ENCODE data around the gene BCL2. TPM values are rescaled to one million over a fixed set of nuclear protein-coding genes. Genes with fewer than 3 reads are reported as not detected.

The BCL2 gene
- total and polyA plus RNA-seq, 9 of the 15 experiments (the other 6 are each of a cell fraction or from before 2014, with no cell fraction given) = 0.10 to 1.1 (median 0.65) TPM

- CTCF ChIA-PET (ENCODE audit: low intra/inter-chr PET ratio) = interaction anchor here (1.1 to 1.3 kb wide), 7 partner anchors 117 to 308 kb away, joined by 3 to 7 read pairs (median 4); no protein-coding TSS in a partner anchor
- in situ Hi-C loops (cut with MboI) (no loop called here), intact Hi-C loops (cut with micrococcal nuclease) (loop anchor here (1.0 to 5.0 kb wide), 2 partner anchors 191 to 307 kb away; no protein-coding TSS in a partner anchor)
- Histone ChIP-seq H3K9me1 (ENCODE audit: control insufficient read depth, insufficient read depth, low read length) (no peaks in the 10 kb centered on the region), H3K9me3 (replicated peaks; ENCODE audit: control insufficient read depth, insufficient read depth, low read depth, low read length) (no peaks in the 10 kb centered on the region), H3K9ac (ENCODE audit: insufficient read depth in 1 of 2, low read depth in 2 of 2, low read length in 2 of 2) (no peak overlapping the region), H3K4me3 (no peak overlapping the region), H3K27me3 (ENCODE audit: control insufficient read depth in 2 of 2, insufficient read depth in 2 of 2, low read length in 2 of 2) (0 out of 5 replicates have a peak, but pooled peaks cover 0 to 4% of the 10 kb centered on the region in 2 experiments), H3K4me1 (replicated peaks in 1 of 2; ENCODE audit: control insufficient read depth in 2 of 2, insufficient read depth in 2 of 2, low read length in 2 of 2) (peaks cover 7 to 13% of the 10 kb centered on the region in 2 experiments; a peak in 4 of 5 replicates), H3K36me3 (ENCODE audit: control insufficient read depth, insufficient read depth, low read length) (no peaks in the 10 kb centered on the region), H2AFZ (ENCODE audit: low read depth, low read length) (peak overlapping the region; percentile 66), H4K20me1 (replicated peaks; ENCODE audit: control insufficient read depth, insufficient read depth, low read length) (no peaks in the 10 kb centered on the region), H3K4me2 (ENCODE audit: insufficient read depth, low read length) (no peak overlapping the region), H3K27ac (ENCODE audit: extremely low read depth, low read depth, low read length) (no peak overlapping the region), H3K79me2 (ENCODE audit: control insufficient read depth, insufficient read depth, low read length) (no peaks in the 10 kb centered on the region)
- ATAC-seq = peak; percentile 58; the same call in 2 of the 3 replicates
- POLR2A ChIA-PET = no interaction called here
- BruUV-seq (replicated peaks) = no TSS peak
- peak; percentile 35 to 70 (median 38) for DNase-seq (ENCODE audit: extremely low read depth in 1 of 4, low spot score in 3 of 4)
- 9% methylated on average over 8 of the region's 8 CpGs for WGBS (ENCODE audit: insufficient coverage, low coverage, missing lambda C conversion rate)
- FAIRE-seq = peak; percentile 91
- TF ChIP-seq THRAP3 (IDR thresholded peaks at IDR 0.05; ENCODE audit: borderline replicate concordance) = no peak
- no peak for TF ChIP-seq MIER1 (IDR thresholded peaks at IDR 0.05; ENCODE audit: low read depth)
- TF ChIP-seq ZNF583 (CRISPR knock-in tag; IDR thresholded peaks at IDR 0.05) = no peak
- no peak for TF ChIP-seq ZFPM2 (CRISPR knock-in tag; IDR thresholded peaks at IDR 0.05)
- TF ChIP-seq GTF3C2 (IDR thresholded peaks at IDR 0.05; ENCODE audit: borderline replicate concordance, extremely low read depth, insufficient read length) = no peak
- no peak for TF ChIP-seq PURB (CRISPR knock-in tag; IDR thresholded peaks at IDR 0.05; ENCODE audit: low read depth)
- peak; percentile 63; the same call in 1 of the 2 replicates for TF ChIP-seq REST (IDR thresholded peaks at IDR 0.05; ENCODE audit: borderline replicate concordance)
- no peak for TF ChIP-seq REST (CRISPR knock-in tag; IDR thresholded peaks at IDR 0.05; ENCODE audit: low read depth)
- TF ChIP-seq RAD21 (CRISPR knock-in tag; conservative IDR thresholded peaks at IDR 0.05 in 1 of 2, IDR thresholded peaks at IDR 0.05 in 1 of 2) = peak; percentile 72 to 83
- no peak for TF ChIP-seq SMAD1 (IDR thresholded peaks at IDR 0.05; ENCODE audit: low read depth, low read length, partially characterized antibody)
These were observed 3.5 kb upstream of the BCL2 start for GRCh38 chr18:63322908-63323634.

Measured in K562 (cell line).